Activated CD4-positive, alpha-beta T cell treated with anti-CD3 and anti-CD28 coated beads for 4 hours (primary cell): Measurements from ENCODE around the gene PRDX6.
"Not testable (repeated sequence)": the region's sequence is repeated elsewhere in the genome, so short reads cannot be mapped to it uniquely, and the experiment has no call there.

Experiments used
- DNase-seq, 2 donors: peaks; one replicate each; pipeline ENCODE4 v3.0.0-alpha.2; 2020

The PRDX6 gene, protein sequence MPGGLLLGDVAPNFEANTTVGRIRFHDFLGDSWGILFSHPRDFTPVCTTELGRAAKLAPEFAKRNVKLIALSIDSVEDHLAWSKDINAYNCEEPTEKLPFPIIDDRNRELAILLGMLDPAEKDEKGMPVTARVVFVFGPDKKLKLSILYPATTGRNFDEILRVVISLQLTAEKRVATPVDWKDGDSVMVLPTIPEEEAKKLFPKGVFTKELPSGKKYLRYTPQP

DNA sequence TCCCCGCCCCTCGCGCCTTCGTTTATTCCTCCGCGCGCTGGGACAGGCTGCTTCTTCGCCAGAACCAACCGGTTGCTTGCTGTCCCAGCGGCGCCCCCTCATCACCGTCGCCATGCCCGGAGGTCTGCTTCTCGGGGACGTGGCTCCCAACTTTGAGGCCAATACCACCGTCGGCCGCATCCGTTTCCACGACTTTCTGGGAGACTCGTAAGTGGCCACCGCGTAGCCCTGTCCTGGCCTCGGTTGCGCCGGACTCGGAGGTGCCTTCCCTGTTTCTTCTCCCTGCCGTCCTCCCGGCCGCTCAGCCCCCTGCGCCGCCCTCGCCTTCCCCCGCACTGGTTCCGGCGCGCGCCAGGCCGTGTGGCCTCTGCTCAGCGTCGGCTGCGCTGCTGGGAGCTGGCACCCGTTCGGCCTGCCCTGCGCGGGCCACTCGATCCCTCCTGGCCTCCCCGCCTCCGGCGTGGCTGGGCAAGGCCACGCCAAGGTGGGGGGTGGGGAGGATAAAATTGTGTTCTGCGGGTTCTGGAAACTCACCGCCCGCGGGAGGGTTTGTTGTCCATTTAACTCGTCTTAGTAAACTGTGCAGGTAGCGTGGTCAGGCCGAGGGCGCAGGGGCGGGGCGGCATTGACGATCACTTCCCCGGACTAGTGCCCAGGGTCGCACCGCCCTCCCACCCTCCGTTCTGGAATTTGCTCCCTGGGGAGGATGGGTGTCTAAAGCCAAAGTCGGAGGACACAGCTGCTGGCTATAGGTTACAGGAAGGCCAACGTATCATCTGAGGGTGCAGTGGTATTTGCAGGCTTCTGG is at the start of gene PRDX6:
TSS of gene PRDX6 (plus strand) at position 50 of the 808 bp plus-strand sequence. CDS start at position 113, 63 bp downstream.
- peak; percentile 82 to 83 for DNase-seq

DNA sequence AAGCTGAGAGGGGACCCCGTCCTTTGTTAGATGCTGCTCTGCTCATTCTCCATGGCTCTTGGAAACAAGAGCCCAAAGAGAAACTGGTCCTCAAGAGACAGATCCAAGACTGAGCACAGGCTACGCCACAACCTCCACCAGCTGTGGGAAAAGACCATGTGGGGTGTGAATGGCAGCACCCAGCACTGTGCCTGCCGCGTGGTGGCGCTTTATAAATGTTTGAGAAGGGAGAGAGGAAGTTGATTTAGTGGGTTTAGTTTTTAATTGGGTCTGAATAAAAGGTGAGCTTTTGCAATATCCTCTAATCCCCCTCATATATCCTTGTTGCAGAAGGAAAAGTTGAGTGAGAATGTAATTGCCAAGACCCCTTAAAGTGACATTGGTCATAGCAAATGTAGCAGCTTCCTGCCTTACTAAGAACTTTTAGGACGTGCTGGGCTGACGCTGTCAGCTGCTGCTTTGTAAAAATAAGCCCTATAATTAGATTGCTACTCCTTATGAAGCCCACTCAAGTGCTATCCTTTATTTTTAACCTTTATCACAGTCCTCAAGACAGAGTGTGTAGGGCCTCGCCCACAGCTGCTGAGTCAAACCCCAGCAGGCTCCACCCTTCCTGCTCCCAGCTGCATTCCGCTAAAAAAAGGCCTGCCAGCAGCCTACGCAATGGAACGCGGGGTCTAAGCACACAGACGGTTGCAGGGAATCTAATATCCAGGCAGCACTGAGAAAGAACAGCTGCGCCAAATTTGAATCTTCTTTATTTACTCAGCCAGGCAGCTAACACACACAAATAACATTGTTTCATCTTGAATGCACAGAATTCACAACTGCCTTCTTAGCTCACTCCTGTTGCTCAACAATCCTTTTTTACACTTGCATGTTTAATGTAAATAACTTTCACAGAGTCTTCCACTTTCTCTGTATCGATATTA is 47.4 kb upstream of the PRDX6 start:
- peak; percentile 55 for DNase-seq

GRCh38 chr1:173430677-173431303 is 46.3 kb upstream of the PRDX6 start:
- no peak for DNase-seq

- DNase-seq = peak; percentile 80 to 91
Observed at GRCh38 chr1:173431304-173432045, 45.7 kb upstream of the PRDX6 start.

DNA sequence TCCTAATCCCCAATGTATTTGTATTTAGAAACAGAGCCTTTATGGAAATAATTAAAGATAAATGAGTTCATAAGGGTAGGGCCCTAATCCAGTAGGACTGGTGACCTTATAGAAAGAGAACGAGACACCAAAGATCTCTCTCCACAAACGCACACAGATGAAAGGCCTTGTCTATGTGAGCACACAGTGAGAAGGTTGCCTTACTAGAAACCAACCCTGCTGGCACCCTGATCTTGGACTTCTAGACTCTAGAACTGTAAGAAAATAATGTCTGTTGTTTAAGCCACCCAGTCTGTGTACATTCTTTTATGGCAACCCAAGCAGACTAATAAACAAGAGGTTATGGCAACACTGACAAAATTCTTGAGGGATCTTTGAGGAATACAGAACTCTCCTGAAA is 44.8 kb upstream of the PRDX6 start:
- DNase-seq = no peak

- DNase-seq = no peak
Observed at GRCh38 chr1:173433751-173434326, 43.3 kb upstream of the PRDX6 start.

DNA sequence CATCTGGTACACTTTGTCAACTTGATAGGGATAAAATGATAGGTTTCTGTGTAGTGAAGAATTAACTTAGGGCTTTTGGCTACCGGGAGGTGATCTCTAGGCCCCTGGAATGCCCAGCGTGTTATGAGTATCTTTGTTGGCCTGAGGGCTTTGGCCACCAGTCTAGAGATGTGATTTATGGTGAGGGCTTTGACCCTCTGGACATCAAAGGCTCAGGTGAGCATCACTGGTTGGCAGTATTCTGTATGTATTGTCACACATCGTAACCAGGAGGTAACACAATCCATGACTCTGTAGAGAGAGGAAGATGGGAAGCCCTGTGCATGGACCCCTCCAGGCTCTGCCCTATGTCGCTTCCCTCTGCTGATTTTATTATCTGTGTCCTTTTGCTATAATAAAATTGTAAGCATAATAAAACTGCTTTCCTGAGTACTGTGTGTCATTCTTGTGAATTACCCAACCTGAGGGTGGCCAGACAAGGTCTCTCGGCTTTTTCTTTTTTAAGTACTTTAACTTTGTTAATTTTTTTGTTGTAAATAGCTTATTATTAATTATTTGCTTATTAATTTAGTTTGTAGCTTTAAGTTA is 40.2 kb upstream of the PRDX6 start:
- DNase-seq = no peak

- no peak for DNase-seq
Observed at GRCh38 chr1:173438675-173439074, 38.5 kb upstream of the PRDX6 start.

DNA sequence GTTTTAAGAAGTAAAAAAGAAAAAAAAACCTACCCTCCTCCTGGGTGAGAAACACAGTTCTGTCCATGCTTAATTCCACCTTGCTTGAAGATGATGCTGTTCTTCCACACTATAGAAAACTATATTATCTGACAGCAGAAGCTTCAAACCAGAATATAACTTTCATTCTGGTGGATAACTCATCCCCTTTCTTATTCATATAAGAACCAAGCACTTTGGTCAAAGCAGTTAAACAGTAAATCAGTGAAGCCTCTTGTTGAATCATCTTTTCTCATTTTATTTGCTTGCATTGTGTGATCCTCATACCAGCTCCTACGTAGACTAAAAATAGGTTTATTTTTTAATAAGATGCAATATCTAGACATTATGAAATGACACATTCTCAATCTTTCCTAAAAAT is 36.7 kb upstream of the PRDX6 start:
- no peak for DNase-seq

DNA sequence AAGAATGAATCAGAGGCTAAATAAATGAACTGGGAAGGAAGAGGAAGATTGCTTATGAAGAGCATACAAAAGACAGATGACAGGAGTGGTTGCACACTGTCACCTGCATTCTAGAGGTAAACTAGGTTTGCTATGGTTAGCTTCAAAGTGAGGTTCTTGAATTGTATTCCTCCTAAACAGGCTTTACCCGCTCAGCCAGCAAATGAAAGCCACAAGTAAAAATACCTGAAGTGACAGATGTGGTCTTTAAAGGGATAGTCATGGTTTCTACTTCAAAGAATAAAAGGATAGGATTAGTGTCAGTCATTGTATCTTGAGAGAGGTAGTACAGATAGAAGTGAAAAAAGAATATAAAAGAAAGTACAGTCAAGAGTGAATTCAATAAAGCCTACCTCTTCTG is 32.4 kb upstream of the PRDX6 start:
- DNase-seq = no peak

DNA sequence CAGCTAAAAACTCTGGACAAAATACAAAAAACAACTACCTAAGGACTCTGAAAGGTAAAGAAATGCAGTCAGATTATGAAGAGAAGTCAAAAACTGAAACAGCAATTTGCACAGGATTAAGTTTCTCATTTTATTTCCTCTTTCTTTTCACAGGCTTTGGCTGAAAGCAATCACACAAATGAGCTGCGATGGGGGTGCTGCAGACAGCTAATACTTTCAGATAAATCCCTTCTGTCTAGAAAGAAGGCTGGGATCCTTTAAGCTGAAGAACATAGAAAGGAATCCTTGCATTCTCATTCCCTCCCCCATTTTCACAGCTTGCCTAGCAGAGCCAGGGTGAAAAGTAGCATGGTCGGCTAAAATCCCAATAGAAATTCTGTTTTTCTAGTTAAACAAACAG is 32.0 kb upstream of the PRDX6 start:
- DNase-seq = no peak

DNA sequence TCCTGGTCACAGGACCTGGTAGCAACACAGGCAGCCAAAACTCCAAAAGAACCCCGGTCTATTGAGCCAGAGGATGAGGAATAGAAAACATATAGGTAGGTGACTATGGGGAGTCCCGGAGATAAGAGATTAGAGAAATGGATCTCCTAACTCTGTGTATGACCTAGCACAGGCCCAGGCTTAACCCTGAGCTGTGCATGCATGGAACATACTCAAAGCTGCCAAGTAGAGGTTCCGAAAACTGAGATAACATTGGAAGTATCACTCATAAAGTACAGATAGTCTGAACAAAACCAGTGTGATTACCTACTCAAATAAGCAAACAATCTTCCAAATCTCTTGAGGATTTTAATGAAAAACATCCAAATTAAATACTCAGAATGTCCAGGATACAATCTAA is 31.5 kb upstream of the PRDX6 start:
- no peak for DNase-seq

- DNase-seq = no peak
Observed at GRCh38 chr1:173447224-173447623, 29.9 kb upstream of the PRDX6 start.

GRCh38 chr1:173448945-173449344 is 28.2 kb upstream of the PRDX6 start:
- no peak for DNase-seq

DNA sequence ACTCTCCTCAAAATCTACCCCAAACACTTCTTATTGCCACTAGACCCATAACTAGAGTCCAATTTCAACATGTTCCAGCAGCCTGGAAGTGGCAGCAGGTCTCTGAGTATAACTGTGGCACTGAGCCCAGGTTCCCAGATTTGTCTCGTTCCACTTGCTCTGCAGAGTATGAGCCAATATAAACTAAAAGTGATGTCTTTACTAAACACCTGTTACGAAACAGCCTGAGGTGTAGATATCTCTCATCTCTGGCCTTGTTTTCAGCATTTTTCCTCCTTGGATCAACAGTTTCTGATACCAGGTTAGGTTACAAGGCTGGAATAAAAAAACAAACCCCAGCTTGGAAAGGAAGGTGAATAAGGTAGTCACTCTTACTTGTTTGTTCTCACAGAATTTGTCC is 25.2 kb upstream of the PRDX6 start:
- DNase-seq = no peak

- no peak for DNase-seq
Observed at GRCh38 chr1:173453982-173454381, 23.2 kb upstream of the PRDX6 start.

DNA sequence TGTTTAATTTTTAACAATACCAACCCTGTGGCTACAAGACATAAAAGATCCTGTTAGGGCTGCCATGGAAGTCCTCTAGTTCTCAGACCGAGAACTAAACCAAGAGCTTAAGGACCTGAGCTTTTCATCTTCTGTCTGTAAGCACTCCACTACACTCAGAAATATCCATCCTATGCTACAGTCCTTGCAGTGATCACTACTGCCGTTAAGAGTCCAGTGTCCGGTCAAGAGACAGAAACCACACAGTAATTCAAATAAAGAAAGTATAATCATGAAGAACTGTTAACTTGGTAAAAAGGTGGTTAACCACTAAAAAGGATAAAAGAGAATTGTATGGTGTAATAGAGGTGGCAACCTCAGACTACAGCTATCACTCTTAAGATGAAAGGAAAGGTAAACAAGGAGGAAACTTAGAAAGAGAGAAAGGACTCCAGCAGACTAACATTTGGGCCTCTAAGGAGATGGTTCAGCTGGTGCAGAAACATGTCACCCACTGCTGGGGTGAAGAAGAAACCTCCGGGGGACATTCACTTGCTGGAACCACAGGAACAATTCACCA is 22.1 kb upstream of the PRDX6 start:
- no peak for DNase-seq

- no peak for DNase-seq
Observed at GRCh38 chr1:173459885-173460284, 17.2 kb upstream of the PRDX6 start.

GRCh38 chr1:173462666-173463065 is 14.5 kb upstream of the PRDX6 start:
- not testable (repeated sequence) for DNase-seq

DNA sequence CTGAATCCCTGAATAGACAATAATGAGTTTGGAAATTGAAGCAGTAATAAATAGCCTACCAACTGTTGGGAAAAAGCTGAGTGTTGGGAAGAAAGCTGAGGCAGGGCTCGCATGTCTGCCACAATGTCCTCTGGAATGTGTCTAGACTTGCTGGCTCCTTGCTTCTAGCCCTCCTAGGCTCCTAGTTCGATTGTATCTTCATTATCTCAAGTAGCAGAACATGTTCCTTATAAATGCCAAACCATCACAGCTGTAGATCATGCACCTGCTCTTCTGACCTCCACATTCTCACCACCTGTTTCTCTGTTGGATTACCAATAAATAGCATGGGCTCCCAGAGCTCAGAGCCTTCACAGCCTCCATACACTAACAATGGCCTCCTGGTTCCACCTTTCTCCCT is 12.9 kb upstream of the PRDX6 start:
- not testable (repeated sequence) for DNase-seq

DNA sequence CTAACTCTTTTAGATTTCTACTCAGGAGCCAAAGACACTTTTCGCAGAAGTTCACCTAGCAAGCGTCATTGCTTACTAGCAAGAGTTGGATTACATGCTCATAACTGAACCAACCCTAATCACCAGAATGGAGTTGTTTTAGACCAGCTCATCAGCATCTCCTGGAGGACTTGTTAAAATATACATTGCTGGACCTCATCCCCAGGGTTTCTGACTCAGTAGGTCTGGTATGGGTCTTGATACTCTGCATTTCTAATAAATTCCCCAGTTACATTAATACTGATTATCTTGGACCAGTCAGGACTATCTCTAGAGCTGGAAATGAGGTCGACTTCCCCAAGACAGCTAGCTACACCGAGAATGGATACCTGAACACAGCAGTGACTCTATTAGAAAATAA is 9.7 kb upstream of the PRDX6 start:
- DNase-seq = no peak
